Muscle of leg (tissue), 11 donors: ENCODE measurements around the gene ZNF345. TPM values are rescaled to one million over a fixed set of nuclear protein-coding genes. Genes with fewer than 3 reads are reported as not detected.

ENCODE experiments used
- DNase-seq: peaks from one replicate; pipeline ENCODE4 v3.0.0; 2013
- H3K27ac ChIP-seq: one replicate; pipeline ENCODE4 v1.5.1; 2013; ENCODE audit warnings: mild to moderate bottlenecking, low read length, control low read depth
- H3K27me3 ChIP-seq: one replicate; pipeline ENCODE4 v1.6.1; 2013; ENCODE audit warnings: low read length; ENCODE audit not compliant: control insufficient read depth, insufficient read depth
- H3K36me3 ChIP-seq: one replicate; pipeline ENCODE4 v1.6.1; 2013; ENCODE audit warnings: low read length; ENCODE audit not compliant: control insufficient read depth, insufficient read depth
- H3K4me1 ChIP-seq: one replicate; pipeline ENCODE4 v1.6.1; 2013; ENCODE audit warnings: low read length; ENCODE audit not compliant: control insufficient read depth, insufficient read depth
- H3K4me3 ChIP-seq: one replicate; pipeline ENCODE4 v1.5.1; 2013; ENCODE audit warnings: low read length, control low read depth
- H3K9me3 ChIP-seq: replicated peaks from 2 replicates; pipeline ENCODE4 v1.6.1; 2013; ENCODE audit warnings: low read depth, low read length; ENCODE audit not compliant: control insufficient read depth
- WGBS: methylation state at CpG from one replicate; pipeline ENCODE4 v1.1.5; 2013; ENCODE audit warnings: missing lambda C conversion rate; ENCODE audit not compliant: insufficient coverage; 5-methylcytosine and 5-hydroxymethylcytosine counted together
- polyA plus RNA-seq, 8 donors: library from polyadenylated mRNA; unstranded; fragments of 120-200 nt; gene quantifications; one replicate each; pipeline versions ENCODE4 v1.2.1 to v1.2.3, GENCODE V29; 2013; ENCODE audit warnings: inconsistent platforms in 1 of 8, low replicate concordance in 1 of 8; ENCODE audit not compliant: insufficient read length in 8 of 8, insufficient read depth in 1 of 8
- total RNA-seq: library from RNA; stranded (reverse); fragments of 120-200 nt; gene quantifications from one replicate; pipeline ENCODE4 v1.2.4, GENCODE V29; 2013

ZNF345 gene
- total and polyA plus RNA-seq, 9 donors = 4.3 to 7.8 (median 6.7) TPM

DNA sequence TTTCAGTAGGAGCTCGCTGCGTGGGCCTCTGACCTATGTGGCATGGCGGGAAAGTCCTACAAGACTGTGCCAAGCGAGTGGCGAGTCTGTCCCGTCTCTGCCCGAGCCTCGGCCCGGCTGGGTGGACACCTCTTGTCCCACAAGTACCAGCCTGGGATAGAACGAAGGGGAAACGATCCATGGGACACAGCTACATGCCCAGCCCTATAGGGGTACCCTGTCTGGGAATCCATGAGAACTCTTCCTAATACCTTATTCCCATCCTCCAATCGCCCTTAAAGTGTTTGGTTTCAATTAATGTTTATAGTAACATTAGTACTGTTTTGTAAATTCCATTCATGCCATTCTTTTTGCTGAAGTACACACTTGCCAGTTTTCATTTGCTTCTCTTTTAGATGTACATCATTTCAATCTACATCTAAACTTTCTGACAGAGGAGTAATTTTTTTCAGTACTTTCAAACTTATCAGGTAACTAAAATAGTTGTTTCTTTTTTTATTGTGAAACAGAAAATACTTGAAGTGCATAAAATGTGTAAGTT lies 11.8 kb upstream of the ZNF345 start:
- Histone ChIP-seq H3K4me1 (peaks cover 3% of the 10 kb centered on the region), H3K36me3 (peaks cover 2% of the 10 kb centered on the region), H3K4me3 (peak overlapping the region; percentile 93), H3K27ac (peak overlapping the region; percentile 98), H3K9me3 (peaks cover 17% of the 10 kb centered on the region), H3K27me3 (no peaks in the 10 kb centered on the region)
- 0% methylated on average over 11 of the region's 12 CpGs for WGBS
- DNase-seq = no peak

DNA sequence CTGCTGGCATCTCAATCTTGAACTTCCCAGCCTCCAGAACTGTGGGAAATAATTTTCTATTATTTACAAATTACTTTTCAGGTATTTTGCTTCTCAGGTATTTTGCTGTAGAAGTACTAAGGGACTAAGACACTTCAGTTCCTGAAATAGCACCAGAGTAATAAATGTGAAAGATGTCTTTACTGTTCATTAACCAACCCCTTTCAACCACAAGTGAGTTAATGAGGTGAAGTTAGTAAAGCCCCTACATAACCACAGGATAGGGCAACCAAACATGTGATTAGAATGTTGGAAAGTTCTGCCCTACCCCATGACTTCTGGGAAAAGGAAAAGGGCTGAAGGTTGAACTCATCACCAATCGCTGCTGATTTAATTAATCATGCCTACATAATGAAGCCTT lies 2.7 kb upstream of the ZNF345 start:
- Histone ChIP-seq H3K4me1 (peaks cover 8% of the 10 kb centered on the region), H3K4me3 (no peak overlapping the region), H3K36me3 (peaks cover 2% of the 10 kb centered on the region), H3K27ac (no peak overlapping the region), H3K9me3 (no peaks in the 10 kb centered on the region), H3K27me3 (no peaks in the 10 kb centered on the region)
- no peak for DNase-seq
- WGBS = no CpG with 5 or more reads among the region's 1 CpG

DNA sequence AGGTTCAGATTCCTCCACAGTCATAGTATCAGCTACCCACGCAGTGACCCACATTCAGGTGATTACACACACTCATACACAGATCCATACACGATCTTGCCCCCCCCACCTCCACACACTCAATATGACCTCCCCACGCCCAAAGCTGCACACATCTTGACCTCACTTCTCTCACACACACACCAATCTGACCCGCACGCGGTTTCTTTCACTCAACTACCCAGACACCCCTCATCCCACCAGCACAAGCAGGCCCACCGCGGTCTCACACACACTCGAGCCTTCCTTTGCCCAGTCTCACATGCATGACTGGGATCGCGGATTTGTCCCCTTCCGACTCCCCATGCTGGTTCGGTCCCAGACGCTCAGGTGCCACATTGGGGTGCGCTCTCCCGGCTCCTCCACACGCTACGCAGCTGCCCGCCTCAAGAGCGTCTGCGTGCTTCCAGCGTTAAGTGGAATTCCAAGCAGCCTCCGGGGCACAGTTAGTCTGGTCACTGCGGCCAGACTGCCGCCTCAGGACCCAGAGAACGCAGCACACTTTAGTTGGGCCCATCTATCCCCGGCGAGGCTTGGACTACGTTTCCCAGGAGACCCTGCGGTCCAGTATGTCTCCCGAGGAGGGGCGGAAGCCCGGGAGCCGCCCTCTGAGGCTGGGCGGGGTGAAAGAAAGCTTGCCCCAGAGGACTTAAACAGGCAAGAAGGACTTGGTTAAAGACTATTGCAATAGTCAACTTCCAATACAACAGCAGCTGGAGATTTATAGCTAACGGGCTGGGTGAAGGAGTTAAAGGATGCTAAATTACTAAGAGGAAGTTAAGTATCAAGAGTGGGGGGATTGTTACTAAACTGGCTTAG lies 746 bp upstream of the ZNF345 start:
- peaks cover 2% of the 10 kb centered on the region for H3K9me3 ChIP-seq
- H3K27me3 ChIP-seq = no peaks in the 10 kb centered on the region
- peaks cover 8% of the 10 kb centered on the region for H3K4me1 ChIP-seq
- peak; percentile 98 for DNase-seq
- WGBS = under 1% methylated on average over 28 of the region's 36 CpGs
- peaks cover 8% of the 10 kb centered on the region for H3K36me3 ChIP-seq
- H3K27ac ChIP-seq = peak overlapping the region; percentile 91
- H3K4me3 ChIP-seq = peak overlapping the region; percentile 68

DNA sequence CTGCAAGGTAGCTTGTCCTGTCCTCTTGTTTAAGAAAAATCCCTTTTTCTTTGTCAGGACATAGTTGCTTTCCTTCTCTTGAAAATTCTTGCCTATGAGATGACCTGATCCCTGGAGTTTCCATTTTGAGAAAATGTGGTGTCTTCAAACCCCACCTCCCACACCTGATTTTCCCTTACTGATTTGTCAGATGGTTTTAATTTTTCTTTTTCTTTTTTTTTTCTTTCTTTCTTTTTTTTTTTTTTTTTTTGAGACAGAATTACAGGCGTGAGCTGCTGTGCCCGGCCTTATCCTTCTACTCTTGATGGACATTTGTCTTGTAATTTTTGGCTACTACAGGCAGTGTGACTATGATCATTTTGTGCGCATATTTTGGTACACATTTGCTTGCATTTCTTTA lies 1.2 kb downstream of the ZNF345 start:
- no peak for DNase-seq
- WGBS = no CpG with 5 or more reads among the region's 3 CpGs
- peaks cover 8% of the 10 kb centered on the region for H3K9me3 ChIP-seq

DNA sequence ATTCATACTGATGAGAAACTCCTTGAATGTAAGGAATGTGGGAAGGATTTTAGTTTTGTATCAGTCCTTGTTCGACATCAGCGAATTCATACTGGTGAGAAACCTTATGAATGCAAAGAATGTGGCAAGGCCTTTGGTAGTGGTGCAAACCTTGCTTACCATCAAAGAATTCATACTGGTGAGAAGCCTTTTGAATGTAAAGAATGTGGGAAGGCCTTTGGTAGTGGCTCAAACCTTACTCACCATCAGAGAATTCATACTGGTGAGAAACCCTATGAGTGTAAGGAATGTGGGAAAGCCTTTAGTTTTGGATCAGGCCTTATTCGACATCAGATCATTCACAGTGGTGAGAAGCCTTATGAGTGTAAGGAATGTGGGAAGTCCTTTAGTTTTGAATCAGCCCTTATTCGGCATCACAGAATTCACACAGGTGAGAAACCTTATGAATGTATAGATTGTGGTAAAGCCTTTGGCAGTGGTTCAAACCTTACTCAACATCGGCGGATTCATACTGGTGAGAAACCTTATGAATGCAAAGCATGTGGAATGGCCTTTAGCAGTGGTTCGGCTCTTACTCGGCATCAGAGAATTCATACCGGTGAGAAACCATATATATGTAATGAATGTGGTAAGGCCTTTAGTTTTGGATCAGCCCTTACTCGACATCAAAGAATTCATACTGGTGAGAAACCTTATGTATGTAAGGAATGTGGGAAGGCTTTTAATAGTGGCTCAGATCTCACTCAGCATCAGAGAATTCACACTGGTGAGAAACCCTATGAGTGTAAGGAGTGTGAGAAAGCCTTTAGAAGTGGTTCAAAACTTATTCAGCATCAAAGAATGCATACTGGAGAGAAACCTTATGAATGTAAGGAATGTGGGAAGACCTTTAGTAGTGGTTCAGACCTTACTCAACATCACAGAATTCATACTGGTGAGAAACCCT lies 26.6 kb downstream of the ZNF345 start:
- H3K27me3 ChIP-seq = no peaks in the 10 kb centered on the region
- 98% methylated on average over 6 of the region's 10 CpGs for WGBS
- peaks cover 16% of the 10 kb centered on the region for H3K36me3 ChIP-seq

More for the DNA sequence above, 1.2 kb downstream of the ZNF345 start:
- Histone ChIP-seq H3K4me3 (no peak overlapping the region), H3K36me3 (peaks cover 14% of the 10 kb centered on the region), H3K27ac (no peak overlapping the region), H3K27me3 (no peaks in the 10 kb centered on the region), H3K4me1 (peaks cover 8% of the 10 kb centered on the region)

DNA sequence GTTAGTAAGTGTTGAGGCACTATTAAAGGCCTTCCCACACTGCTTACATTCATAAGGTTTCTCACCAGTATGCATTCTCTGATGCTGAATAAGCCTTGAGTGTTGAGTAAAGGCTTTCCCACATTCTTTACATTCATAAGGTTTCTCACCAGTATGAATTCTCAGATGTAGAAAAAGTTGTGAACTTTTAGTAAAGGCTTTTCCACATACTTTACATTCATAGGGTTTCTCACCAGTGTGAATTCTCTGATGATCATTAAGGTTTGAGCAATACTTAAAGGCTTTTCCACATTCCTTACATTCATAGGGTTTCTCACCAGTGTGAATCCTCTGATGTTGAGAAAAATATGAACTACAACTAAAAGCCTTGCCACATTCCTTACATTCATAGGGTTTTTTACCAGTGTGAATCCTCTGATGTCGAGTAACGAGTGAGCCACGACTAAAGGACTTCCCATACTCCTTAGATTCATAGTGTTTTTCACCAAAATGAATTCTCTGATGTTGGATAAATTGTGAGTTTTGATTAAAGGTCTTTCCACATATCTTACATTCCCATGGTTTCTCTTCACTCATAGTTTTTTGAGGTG lies 41.2 kb downstream of the ZNF345 start:
- H3K27me3 ChIP-seq = no peaks in the 10 kb centered on the region
- H3K4me3 ChIP-seq = no peak overlapping the region
- peaks cover 32% of the 10 kb centered on the region for H3K36me3 ChIP-seq
- H3K4me1 ChIP-seq = no peaks in the 10 kb centered on the region
- H3K27ac ChIP-seq = no peak overlapping the region
- H3K9me3 ChIP-seq = peaks cover 67% of the 10 kb centered on the region
- DNase-seq = no peak
- WGBS = no CpG with 5 or more reads among the region's 3 CpGs

More for the DNA sequence above, 26.6 kb downstream of the ZNF345 start:
- no peak for DNase-seq
- Histone ChIP-seq H3K4me1 (no peaks in the 10 kb centered on the region), H3K27ac (no peak overlapping the region), H3K9me3 (peaks cover 64% of the 10 kb centered on the region), H3K4me3 (no peak overlapping the region)

DNA sequence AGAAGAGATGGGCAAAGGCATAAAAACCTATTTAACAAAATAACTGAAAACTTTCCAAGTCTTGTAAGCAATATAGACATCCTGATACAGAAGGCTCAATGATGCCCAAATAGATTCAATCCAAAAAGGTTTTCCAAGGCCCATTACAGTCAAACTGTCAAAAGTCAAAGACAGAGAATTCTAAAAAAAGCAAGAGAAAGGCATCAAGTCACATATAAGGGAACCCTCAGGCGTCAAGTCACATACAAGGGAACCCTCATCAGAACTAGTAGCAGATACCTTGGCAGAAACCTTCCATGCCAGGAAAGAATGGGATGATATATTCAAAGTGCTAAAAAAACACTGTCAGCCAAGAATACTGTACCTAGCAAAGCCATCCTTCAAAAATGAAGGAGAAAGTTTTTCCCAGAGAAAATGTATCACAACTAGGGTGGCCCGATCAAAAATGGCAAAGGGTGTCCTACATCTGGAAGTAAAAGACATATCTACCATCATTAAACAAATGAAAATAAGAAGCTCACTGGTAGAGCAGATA lies 44.2 kb downstream of the ZNF345 start:
- H3K36me3 ChIP-seq = peaks cover 36% of the 10 kb centered on the region
- H3K4me3 ChIP-seq = no peak overlapping the region
- H3K9me3 ChIP-seq = peaks cover 73% of the 10 kb centered on the region
- no peaks in the 10 kb centered on the region for H3K27me3 ChIP-seq
- H3K4me1 ChIP-seq = no peaks in the 10 kb centered on the region
- no peak for DNase-seq
- WGBS = no CpG with 5 or more reads among the region's 2 CpGs
- H3K27ac ChIP-seq = no peak overlapping the region

DNA sequence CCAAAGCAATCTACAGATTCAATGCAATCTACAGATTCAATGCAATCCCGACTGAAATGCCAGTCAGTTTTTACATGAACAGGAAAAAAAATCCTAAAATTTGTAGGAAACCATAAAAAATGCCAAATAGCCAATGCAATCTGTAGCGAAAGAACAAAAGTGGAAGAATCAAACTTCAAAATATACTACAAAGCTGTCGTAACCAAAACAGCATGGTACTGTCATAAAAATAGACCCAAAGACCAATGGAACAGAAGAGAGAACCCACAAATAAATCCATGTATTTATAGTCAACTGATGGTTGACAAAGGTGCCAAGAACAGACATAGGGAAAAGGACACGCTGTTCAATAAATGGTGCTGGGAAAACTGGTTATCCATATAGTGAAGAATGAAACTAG lies 47.7 kb downstream of the ZNF345 start:
- no CpG with 5 or more reads among the region's 4 CpGs for WGBS
- H3K4me1 ChIP-seq = no peaks in the 10 kb centered on the region
- H3K27ac ChIP-seq = no peak overlapping the region
- H3K4me3 ChIP-seq = no peak overlapping the region
- peaks cover 32% of the 10 kb centered on the region for H3K36me3 ChIP-seq
- no peaks in the 10 kb centered on the region for H3K27me3 ChIP-seq
- peaks cover 57% of the 10 kb centered on the region for H3K9me3 ChIP-seq
- no peak for DNase-seq

DNA sequence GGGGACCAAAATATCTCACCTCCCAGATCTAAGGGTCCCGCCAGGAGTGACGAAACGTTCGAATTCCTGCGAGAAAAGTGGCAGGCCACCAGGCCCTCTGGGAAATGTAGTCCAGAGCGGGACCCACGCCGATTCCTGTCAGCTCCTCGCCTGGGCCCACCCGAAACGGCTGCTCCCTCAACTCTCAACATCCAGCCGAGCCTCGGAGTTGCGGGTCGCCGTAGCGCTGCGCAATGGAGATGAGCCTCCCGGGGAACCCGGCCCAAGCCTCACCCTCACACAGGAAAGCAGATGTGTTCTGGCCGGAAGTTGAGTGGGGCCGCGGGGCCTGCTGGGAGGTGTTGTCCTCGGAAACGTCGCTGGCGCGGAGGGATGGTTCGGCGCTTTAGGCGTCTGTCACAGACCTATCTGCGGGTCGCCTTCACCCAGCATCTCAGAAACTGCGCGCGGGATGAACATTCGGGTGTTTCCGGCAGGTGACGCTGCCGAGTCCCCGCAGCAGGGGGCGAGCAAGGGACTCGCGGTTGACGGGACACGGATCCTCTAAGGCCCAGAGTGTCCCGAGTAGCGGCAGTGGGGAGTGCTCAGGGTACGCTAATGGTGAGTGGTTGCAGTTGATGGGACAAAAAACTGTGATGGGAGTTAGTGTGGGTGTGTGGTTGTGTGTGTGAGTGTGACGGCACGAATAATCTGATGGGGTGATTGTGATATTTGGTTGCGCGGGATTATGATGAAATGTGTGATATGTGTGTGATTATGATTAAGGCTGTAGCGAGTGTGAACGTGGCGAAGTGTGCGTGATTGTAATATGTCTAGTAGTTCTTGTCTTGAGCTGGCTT lies 65.5 kb downstream of the ZNF345 start, which contains the start of the genes ZNF568 and ZNF829:
Gene ZNF568 (plus strand): TSS at position 341 of the 839 bp plus-strand sequence. CDS start 6,439 bp downstream, outside the sequence.
Gene ZNF829 (minus strand): TSS at position 300 of the 839 bp plus-strand sequence. CDS start 1,124 bp downstream, outside the sequence.
- DNase-seq = peak; percentile 97
- peaks cover 14% of the 10 kb centered on the region for H3K36me3 ChIP-seq
- peaks cover 9% of the 10 kb centered on the region for H3K4me1 ChIP-seq
- WGBS = under 1% methylated on average over 48 of the region's 57 CpGs
- no peaks in the 10 kb centered on the region for H3K27me3 ChIP-seq
- no peaks in the 10 kb centered on the region for H3K9me3 ChIP-seq
- H3K27ac ChIP-seq = peak within 1 kb of the TSS; percentile 97
- peak within 1 kb of the TSS; percentile 87 for H3K4me3 ChIP-seq
